ENCODE measurements around the gene IQCE.

The IQCE gene

DNA sequence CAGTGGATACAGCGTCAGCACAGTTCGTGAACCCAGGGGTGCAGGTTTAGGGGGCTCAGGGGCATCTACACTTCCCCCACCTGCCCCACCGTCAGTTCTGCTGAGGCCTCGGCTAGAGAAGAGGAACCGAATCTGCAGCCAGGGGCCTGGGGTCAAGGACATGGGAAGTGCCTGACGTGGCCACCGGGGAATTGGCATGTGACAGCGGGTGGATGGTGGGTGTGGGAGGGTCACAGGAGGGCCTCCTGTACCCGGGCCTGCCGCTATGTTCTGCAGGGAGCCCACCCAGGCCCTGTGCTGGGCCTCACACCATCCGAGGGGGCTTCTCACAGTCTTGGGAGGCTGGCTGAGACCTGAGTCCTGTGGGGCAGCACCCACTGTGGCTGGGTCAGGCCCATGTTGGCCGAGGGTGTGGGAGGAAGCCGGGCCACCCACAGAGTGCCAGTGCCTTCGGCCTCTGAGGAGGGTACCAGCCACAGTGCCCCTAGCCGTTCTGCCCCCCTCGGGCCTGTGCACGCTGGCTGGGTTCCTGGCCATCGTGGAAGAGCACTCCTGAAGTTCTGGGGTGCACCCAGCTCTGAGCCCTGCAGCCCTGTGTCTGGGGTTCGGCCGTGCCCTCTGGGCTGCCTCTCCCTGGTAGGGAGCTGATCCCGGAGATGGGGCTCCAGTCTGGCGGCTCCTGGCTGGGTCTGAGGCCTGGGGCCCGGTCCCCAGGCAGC is 78.9 kb downstream of the IQCE start:
- TF ChIP-seq, protein P1, sequence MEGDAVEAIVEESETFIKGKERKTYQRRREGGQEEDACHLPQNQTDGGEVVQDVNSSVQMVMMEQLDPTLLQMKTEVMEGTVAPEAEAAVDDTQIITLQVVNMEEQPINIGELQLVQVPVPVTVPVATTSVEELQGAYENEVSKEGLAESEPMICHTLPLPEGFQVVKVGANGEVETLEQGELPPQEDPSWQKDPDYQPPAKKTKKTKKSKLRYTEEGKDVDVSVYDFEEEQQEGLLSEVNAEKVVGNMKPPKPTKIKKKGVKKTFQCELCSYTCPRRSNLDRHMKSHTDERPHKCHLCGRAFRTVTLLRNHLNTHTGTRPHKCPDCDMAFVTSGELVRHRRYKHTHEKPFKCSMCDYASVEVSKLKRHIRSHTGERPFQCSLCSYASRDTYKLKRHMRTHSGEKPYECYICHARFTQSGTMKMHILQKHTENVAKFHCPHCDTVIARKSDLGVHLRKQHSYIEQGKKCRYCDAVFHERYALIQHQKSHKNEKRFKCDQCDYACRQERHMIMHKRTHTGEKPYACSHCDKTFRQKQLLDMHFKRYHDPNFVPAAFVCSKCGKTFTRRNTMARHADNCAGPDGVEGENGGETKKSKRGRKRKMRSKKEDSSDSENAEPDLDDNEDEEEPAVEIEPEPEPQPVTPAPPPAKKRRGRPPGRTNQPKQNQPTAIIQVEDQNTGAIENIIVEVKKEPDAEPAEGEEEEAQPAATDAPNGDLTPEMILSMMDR (IDR thresholded peaks at IDR 0.05; ENCODE audit: insufficient read depth, low read length, poor library complexity, severe bottlenecking): no peak
- DNase-seq (ENCODE audit: extremely low read depth, insufficient read length): no peak
- no peaks in the 10 kb centered on the region for H3K27me3 ChIP-seq (replicated peaks; ENCODE audit: control insufficient read depth, insufficient read depth, low read length)
- H3K4me3 ChIP-seq (replicated peaks; ENCODE audit: low read depth, low read length): peak overlapping the region; percentile 22
- no peaks in the 10 kb centered on the region for H3K36me3 ChIP-seq (ENCODE audit: control insufficient read depth, insufficient read depth, low read length)

DNA sequence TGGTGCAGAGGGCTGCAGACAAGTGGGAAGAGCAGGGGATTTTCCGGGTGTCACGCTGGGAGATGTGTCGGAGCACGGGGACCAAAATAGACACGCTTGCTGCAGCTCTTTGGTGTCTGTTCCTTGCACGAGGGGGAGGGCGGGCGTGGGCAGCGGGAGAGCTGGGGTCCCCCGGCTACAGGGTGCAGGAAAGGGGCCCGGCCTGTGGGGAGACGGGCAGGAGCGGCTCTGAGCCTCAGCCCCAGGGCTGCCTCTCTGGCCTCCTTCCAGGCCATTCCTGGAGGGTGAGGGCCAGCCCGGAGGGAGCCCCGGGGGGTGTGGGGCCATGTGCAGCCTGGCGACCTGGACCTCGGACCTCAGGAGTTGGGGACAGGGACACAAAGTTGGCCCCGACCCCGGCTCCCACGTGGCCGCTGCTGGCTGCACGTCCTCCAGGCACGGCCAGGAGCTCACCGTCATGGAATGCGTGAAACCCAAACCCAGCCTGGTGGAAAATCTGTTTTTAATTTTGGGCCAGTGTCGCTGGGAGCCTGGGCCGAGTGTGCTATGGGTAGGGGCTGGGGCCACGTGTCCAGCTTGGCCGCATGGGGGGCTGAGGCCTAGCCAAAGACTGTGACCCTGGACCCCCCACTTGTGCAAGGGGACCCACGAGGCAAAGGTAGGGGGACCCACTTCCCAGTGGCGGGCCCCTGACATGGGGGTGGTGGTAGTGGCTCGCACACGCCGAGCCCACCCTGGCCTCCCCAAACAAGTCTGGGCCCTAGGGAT is 79.6 kb downstream of the IQCE start:
- Histone ChIP-seq H3K4me3 (replicated peaks; ENCODE audit: low read depth, low read length) (no peak overlapping the region), H3K36me3 (ENCODE audit: control insufficient read depth, insufficient read depth, low read length) (no peaks in the 10 kb centered on the region), H3K27me3 (replicated peaks; ENCODE audit: control insufficient read depth, insufficient read depth, low read length) (no peaks in the 10 kb centered on the region)
- no peak for DNase-seq (ENCODE audit: extremely low read depth, insufficient read length)
- TF ChIP-seq, protein P1 (IDR thresholded peaks at IDR 0.05; ENCODE audit: insufficient read depth, low read length, poor library complexity, severe bottlenecking): no peak

DNA sequence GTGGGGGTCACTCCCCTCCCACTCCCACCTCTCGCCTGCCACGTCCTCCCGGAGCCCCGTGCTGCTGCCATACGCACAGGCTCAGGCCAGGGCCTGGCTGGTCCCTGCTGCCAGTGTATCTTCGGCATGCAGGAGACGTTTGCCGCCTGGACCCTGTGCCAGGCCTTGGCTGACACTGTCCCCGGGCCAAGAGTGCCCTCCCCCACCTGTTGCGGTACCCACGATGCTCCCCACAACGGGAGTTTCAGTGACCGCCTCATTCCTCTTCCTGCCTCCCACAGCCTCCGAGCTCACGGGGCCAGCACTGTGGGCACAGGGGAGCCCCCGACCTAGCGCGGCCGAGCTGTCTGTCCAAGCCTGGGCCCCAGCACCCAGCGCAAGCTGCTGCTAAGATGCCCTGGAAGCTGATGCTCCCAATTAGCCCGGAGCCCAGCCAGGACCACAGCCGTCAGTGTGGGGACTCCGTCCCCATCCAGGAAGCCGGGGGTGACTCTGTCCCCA is 80.5 kb downstream of the IQCE start:
- no peak for DNase-seq (ENCODE audit: extremely low read depth, insufficient read length)
- TF ChIP-seq, protein P1 (IDR thresholded peaks at IDR 0.05; ENCODE audit: insufficient read depth, low read length, poor library complexity, severe bottlenecking): no peak
- Histone ChIP-seq H3K4me3 (replicated peaks; ENCODE audit: low read depth, low read length) (no peak overlapping the region), H3K36me3 (ENCODE audit: control insufficient read depth, insufficient read depth, low read length) (no peaks in the 10 kb centered on the region), H3K27me3 (replicated peaks; ENCODE audit: control insufficient read depth, insufficient read depth, low read length) (no peaks in the 10 kb centered on the region)

DNA sequence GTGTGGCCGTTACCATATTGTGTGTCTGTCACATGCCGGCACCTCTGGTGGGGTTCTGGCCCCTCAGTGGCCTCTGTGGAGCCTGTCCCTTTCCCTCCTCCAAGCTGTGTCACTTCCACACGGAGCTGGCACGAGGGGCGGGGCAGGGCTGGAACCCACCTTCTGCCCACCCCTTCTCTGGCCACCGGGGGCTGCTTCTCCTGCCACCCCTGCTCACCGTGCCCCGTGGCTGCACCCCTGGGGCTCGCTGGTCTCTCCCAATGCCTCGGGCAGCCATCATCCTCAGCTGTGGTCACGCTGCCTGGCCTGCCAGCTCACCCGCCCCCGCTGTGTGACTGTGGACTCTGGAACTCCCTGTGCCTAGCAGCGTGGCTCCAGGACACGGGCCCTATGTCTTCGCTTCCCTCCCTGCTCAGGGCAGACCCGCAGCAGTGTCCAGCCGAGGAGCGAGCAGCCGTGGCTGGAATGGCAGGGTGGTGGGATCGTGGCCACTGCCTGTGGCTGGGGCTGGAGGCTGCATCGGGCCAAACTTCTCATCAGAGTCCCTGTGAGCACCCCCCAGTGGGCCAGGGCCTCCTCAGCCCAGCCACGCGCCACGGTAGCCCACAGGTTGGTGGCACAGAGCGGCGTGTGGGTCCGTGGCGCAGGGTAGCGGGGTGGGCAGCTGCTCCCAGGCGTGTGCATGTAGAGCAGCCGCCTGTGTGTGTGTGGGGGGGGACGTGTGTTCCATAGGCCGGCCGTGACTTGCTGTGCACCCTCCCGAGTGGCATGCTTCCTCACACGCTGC is 81.1 kb downstream of the IQCE start:
- TF ChIP-seq, protein P1 (IDR thresholded peaks at IDR 0.05; ENCODE audit: insufficient read depth, low read length, poor library complexity, severe bottlenecking): peak; percentile 3
- DNase-seq (ENCODE audit: extremely low read depth, insufficient read length): no peak
- H3K36me3 ChIP-seq (ENCODE audit: control insufficient read depth, insufficient read depth, low read length): no peaks in the 10 kb centered on the region
- no peak overlapping the region for H3K4me3 ChIP-seq (replicated peaks; ENCODE audit: low read depth, low read length)
- no peaks in the 10 kb centered on the region for H3K27me3 ChIP-seq (replicated peaks; ENCODE audit: control insufficient read depth, insufficient read depth, low read length)

DNA sequence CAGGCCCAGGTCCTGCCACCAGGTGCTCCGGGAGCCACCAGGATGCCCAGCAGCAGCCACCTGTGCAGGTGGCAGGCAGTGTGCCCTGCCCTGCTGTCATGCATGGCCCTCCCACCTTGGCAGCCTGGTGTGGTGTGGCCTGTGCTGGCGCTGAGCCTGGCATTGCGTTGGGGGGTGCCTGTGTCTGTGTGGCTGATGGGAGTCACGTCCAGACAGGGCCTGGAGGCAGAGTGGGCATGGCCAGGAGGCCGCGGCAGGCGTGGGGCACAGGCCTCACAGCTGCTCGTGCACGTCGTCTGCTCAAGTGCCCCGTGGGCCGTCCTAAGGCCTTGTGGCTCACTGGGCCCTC is 81.7 kb downstream of the IQCE start:
- DNase-seq (ENCODE audit: extremely low read depth, insufficient read length): no peak
- TF ChIP-seq, protein P1 (IDR thresholded peaks at IDR 0.05; ENCODE audit: insufficient read depth, low read length, poor library complexity, severe bottlenecking): no peak
- no peaks in the 10 kb centered on the region for H3K36me3 ChIP-seq (ENCODE audit: control insufficient read depth, insufficient read depth, low read length)

More for the DNA sequence above, 81.7 kb downstream of the IQCE start:
- no peak overlapping the region for H3K4me3 ChIP-seq (replicated peaks; ENCODE audit: low read depth, low read length)
- no peaks in the 10 kb centered on the region for H3K27me3 ChIP-seq (replicated peaks; ENCODE audit: control insufficient read depth, insufficient read depth, low read length)

All from GM06990 (cell line).